Sigmoid colon (tissue), 7 donors: ENCODE data around the gene CILP2. TPM values are rescaled to one million over a fixed set of nuclear protein-coding genes. Genes with fewer than 3 reads are reported as not detected.

Experiments used
- DNase-seq: peaks from one replicate; pipeline ENCODE4 v3.0.0-alpha.2; 2019
- H3K27ac ChIP-seq, 4 donors: fragments of 200-600 bp; sonication (generic); one replicate each; pipeline ENCODE4 v1.5.1; 2016 to 2019; ENCODE audit warnings: mild to moderate bottlenecking in 1 of 4
- H3K27me3 ChIP-seq, 3 donors: fragments of 200-600 bp; sonication (generic); one replicate each; pipeline ENCODE4 v1.5.1; 2019; ENCODE audit warnings: mild to moderate bottlenecking in 1 of 3
- H3K36me3 ChIP-seq, 4 donors: fragments of 200-600 bp; sonication (generic); one replicate each; pipeline ENCODE4 v1.5.1; 2016 to 2019
- H3K4me1 ChIP-seq, 4 donors: fragments of 200-600 bp; sonication (generic); one replicate each; pipeline ENCODE4 v1.5.1; 2017 to 2019
- H3K4me3 ChIP-seq, 4 donors: fragments of 200-600 bp; sonication (generic); one replicate each; pipeline ENCODE4 v1.5.1; 2017 to 2019; ENCODE audit warnings: mild to moderate bottlenecking in 2 of 4, moderate library complexity in 1 of 4
- H3K9me3 ChIP-seq, 4 donors: fragments of 200-600 bp in 3 of 4; sonication (generic) in 3 of 4; one replicate each; pipeline versions ENCODE4 v1.5.1 to v1.6.1; 2013 to 2019
- EP300 ChIP-seq, 4 donors: sonication (generic); formaldehyde crosslinking; IDR thresholded peaks; one replicate each; pipeline ENCODE4 v1.6.1; 2017; ENCODE audit warnings: antibody characterized with exemption in 4 of 4
- POLR2A ChIP-seq, 2 donors: fragments of 450-650 bp; IDR thresholded peaks; one replicate each; pipeline ENCODE4 v1.6.1; 2016; ENCODE audit warnings: antibody characterized with exemption in 2 of 2, mild to moderate bottlenecking in 2 of 2, moderate library complexity in 2 of 2
- POLR2AphosphoS5 ChIP-seq, 4 donors: sonication (generic); formaldehyde crosslinking; IDR thresholded peaks; one replicate each; pipeline ENCODE4 v1.6.1; 2017; ENCODE audit warnings: antibody characterized with exemption in 4 of 4
- WGBS, 2 donors: extraction: QIAGEN DNeasy Blood & Tissue Kit; methylation state at CpG; one replicate each; pipeline ENCODE4 v1.1.7; 2013; 5-methylcytosine and 5-hydroxymethylcytosine counted together
- intact Hi-C: fragments of 100-400 bp; cut with DNase I; formaldehyde crosslinking; loops from one replicate; pipeline ENCODE4 v1.15.1; 2023
- polyA plus RNA-seq, 3 donors: library from polyadenylated mRNA; stranded (reverse); fragments of 200-250 nt; gene quantifications; one replicate each; pipeline ENCODE4 v1.2.3, GENCODE V29; 2013
- total RNA-seq, 4 donors: library from RNA; depleted of rRNA; stranded (reverse); fragments of >200 nt; gene quantifications; one replicate each; pipeline ENCODE4 v1.1.0, GENCODE V29; 2016
- TF ChIP-seq, protein P1 (sequence below), 4 experiments: fragments of 450-650 bp in 3 of 4; fragments of 200-600 bp in 1 of 4; IDR thresholded peaks; one replicate each; pipeline ENCODE4 v1.5.1; 2016 to 2019; ENCODE audit warnings: antibody characterized with exemption in 4 of 4, mild to moderate bottlenecking in 3 of 4, moderate library complexity in 2 of 4
- donor health status: healthy with polysubstance abuse.
- donor health status: Bipolar disorder and iron deficiency.
- donor health status: healthy.

CILP2 gene
- total and polyA plus RNA-seq, 7 donors = 0.16 to 0.29 TPM; not detected in 5

DNA sequence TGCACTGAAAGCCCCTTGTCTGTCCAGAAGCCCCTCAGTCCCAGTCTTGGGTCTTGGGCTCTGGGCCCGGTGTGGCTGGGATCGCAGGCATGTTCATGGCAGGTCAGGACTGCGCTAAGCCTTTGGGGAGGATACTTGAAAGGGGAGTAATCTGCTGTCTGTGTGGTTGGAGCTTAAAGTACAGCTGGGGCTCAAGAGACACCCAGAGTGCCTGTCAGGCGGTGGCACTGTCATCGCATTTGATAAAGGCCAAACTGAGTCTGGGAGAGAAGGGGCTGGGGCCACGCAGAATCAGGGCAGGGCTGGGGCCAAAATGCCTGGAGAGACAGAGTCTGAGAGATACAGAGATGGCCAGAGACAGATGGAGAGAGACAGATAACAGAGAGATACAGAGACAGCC lies 4.2 kb upstream of the CILP2 start:
- H3K4me1 ChIP-seq = peaks cover 0 to 34% (median 32%) of the 10 kb centered on the region in 4 donors
- no peak for TF ChIP-seq POLR2A (IDR thresholded peaks at IDR 0.05)
- no peak for TF ChIP-seq EP300 (IDR thresholded peaks at IDR 0.05)
- TF ChIP-seq POLR2AphosphoS5 (IDR thresholded peaks at IDR 0.05) = no peak
- H3K9me3 ChIP-seq = no peaks in the 10 kb centered on the region
- no peaks in the 10 kb centered on the region for H3K36me3 ChIP-seq
- WGBS, 2 donors = 90 to 93% methylated on average over 6 of the region's 6 CpGs
- H3K27me3 ChIP-seq = peaks cover 9 to 18% (median 17%) of the 10 kb centered on the region in 3 donors
- intact Hi-C loops = loop anchor here (2.0 to 5.0 kb wide), 2 partner anchors 128 to 425 kb away; partner anchors contain the start of gene ATP13A1
- DNase-seq = no peak
- no peak overlapping the region for H3K27ac ChIP-seq
- no peak overlapping the region for H3K4me3 ChIP-seq

DNA sequence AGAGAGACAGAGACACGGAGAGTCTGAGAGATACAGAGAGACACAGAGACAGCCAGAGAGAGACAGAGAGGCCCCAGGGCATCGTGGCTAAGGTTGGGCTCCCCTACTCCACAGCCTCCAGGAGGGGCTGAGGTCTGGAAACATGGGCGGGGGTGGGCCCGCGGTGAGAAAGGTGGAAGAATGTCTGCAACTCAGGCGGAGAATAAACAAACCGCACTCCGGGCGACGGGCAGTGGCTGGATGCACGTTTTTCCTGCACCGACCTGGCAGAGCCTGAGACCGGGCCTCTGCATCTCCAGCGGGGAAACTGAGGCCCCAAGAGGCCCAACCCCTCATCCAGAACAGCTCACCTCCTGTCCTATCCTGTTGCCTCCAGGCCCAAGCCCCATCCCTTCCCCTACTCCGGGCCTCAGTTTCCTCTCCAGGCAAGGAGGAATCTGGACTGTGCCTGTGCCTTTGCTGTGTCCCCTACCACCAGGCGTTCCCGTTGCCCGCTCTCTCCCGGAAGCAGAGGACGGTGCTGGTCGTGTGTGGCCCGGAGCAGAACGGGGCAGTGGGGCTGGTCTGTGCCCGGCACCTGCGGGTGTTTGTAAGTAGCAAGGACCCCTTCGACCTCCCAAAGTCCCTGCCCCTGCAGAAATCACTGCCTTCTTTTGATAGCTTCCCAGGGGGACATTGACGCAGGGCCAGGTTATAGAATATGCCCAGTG lies 3.4 kb upstream of the CILP2 start:
- no peak for TF ChIP-seq EP300 (IDR thresholded peaks at IDR 0.05)
- TF ChIP-seq, protein P1, sequence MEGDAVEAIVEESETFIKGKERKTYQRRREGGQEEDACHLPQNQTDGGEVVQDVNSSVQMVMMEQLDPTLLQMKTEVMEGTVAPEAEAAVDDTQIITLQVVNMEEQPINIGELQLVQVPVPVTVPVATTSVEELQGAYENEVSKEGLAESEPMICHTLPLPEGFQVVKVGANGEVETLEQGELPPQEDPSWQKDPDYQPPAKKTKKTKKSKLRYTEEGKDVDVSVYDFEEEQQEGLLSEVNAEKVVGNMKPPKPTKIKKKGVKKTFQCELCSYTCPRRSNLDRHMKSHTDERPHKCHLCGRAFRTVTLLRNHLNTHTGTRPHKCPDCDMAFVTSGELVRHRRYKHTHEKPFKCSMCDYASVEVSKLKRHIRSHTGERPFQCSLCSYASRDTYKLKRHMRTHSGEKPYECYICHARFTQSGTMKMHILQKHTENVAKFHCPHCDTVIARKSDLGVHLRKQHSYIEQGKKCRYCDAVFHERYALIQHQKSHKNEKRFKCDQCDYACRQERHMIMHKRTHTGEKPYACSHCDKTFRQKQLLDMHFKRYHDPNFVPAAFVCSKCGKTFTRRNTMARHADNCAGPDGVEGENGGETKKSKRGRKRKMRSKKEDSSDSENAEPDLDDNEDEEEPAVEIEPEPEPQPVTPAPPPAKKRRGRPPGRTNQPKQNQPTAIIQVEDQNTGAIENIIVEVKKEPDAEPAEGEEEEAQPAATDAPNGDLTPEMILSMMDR (IDR thresholded peaks at IDR 0.05) = no peak
- TF ChIP-seq POLR2A (IDR thresholded peaks at IDR 0.05) = no peak
- no peak for TF ChIP-seq POLR2AphosphoS5 (IDR thresholded peaks at IDR 0.05)
- Histone ChIP-seq H3K9me3 (no peaks in the 10 kb centered on the region), H3K27ac (no peak overlapping the region), H3K27me3 (peaks cover 10 to 26% (median 25%) of the 10 kb centered on the region in 3 donors), H3K4me3 (no peak overlapping the region), H3K4me1 (peaks cover 0 to 28% (median 27%) of the 10 kb centered on the region in 4 donors), H3K36me3 (no peaks in the 10 kb centered on the region)
- no peak for DNase-seq
- WGBS, 2 donors = 83 to 84% methylated on average over 27 of the region's 27 CpGs
- intact Hi-C loops = loop anchor here (5.0 kb wide), 1 partner anchor 128 kb away; the partner anchor contains the start of gene ATP13A1

DNA sequence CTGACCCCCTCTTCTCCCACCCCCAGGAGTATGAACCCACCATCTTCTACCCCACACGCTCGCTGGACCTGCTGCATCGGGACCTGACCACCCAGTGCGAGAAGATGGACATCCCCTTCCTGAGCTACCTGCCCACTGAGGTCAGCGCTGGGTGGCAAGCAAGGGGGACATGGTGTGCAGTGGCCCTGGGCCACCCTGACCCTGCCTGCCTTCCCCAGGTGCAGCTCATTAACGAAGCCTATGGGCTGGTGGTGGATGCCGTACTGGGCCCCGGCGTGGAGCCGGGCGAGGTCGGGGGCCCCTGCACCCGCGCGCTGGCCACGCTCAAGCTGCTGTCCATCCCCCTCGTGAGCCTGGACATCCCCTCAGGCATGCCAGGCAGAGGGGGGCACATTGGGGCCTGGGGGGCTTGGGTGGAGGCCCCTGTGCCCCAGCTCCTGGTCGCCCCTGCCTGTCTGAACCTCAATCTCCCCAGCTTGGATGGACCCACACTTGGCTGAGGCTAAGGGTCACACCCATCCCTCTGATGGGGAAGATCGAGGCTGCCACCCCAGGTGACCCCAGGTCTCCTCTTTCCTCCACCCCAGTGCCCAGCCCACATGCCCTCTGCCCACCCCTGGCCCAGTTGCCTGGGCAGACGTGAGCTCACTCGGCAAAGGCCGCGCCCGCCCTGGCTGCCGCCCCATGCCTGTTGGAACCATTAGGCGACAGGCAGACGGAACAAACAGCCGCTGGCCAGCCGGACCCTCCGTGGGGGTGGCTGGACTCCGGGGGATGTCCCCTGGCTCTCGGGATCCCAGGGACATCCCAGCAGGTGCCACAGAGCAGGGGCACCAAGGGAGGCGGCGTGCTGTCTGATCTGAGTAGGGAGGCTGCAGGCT lies 2.5 kb upstream of the CILP2 start:
- TF ChIP-seq POLR2AphosphoS5 (IDR thresholded peaks at IDR 0.05) (no peak), EP300 (IDR thresholded peaks at IDR 0.05) (no peak), POLR2A (IDR thresholded peaks at IDR 0.05) (no peak)
- TF ChIP-seq, protein P1 (IDR thresholded peaks at IDR 0.05) = no peak

DNA sequence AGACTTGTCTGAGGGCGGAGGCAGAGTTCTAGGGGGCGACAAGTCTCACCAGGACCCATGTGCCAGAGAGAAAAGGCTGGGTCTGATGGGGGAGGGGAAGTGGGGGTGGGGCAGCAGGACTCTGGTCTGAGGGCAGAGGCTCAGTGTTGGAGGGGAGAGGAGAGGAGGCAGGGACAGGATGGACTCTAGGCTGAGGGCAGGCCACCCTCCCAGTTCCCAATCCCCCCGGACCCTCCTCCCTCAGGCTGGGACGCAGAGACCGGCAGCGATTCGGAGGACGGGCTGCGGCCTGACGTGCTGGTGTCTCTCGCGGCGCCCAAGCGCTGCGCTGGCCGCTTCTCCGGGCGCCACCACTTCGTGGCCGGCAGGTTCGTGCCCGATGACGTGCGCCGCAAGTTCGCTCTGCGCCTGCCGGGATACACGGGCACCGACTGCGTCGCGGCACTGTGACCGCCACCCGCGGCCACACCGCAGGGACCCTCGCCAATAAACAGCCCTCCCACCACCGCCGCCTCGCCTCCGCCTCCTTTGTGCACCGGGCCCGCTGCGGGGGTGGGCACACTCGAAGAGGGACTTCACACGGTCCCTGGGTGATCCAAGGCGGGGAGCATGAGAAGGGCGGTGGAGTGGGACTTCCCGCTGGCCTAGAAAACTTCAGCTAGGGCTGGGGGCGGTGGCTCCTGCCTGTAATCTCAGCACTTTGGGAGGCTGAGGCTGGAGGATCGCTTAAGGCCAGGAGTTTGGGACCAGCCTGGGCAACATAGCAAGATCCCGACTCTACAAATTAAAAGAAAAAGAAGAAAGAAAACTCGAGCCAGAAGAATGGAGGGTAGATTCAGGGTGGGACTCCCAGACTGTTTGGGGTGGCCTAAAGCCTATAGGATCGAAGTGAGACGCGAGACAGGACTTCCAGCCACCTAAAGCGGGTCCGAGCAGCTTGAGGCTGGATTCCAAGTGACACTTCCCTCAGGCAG lies 703 bp upstream of the CILP2 start:
- peaks cover 36 to 53% (median 52%) of the 10 kb centered on the region in 3 donors for H3K27me3 ChIP-seq
- TF ChIP-seq POLR2A (IDR thresholded peaks at IDR 0.05) (no peak), POLR2AphosphoS5 (IDR thresholded peaks at IDR 0.05) (no peak), EP300 (IDR thresholded peaks at IDR 0.05) (no peak)
- TF ChIP-seq, protein P1 (IDR thresholded peaks at IDR 0.05) = no peak
- peaks cover 0 to 43% (median 39%) of the 10 kb centered on the region in 4 donors for H3K4me1 ChIP-seq
- peak overlapping the region in 2 of 4 donors; percentile 3 to 19 for H3K4me3 ChIP-seq
- H3K9me3 ChIP-seq = no peaks in the 10 kb centered on the region
- WGBS, 2 donors = 31 to 45% methylated on average over 59 of the region's 59 CpGs
- no peak overlapping the region for H3K27ac ChIP-seq
- no peak for DNase-seq
- intact Hi-C loops = no loop called here
- no peaks in the 10 kb centered on the region for H3K36me3 ChIP-seq

More for the DNA sequence above, 2.5 kb upstream of the CILP2 start:
- no peak overlapping the region for H3K27ac ChIP-seq
- H3K27me3 ChIP-seq = peaks cover 18 to 35% (median 34%) of the 10 kb centered on the region in 3 donors
- H3K36me3 ChIP-seq = no peaks in the 10 kb centered on the region
- H3K9me3 ChIP-seq = no peaks in the 10 kb centered on the region
- peaks cover 0 to 36% (median 34%) of the 10 kb centered on the region in 4 donors for H3K4me1 ChIP-seq
- DNase-seq = no peak
- intact Hi-C loops = no loop called here
- H3K4me3 ChIP-seq = no peak overlapping the region
- WGBS, 2 donors = 76 to 92% methylated on average over 34 of the region's 34 CpGs
